Measurements from ENCODE around the gene CETN3.
A peak's percentile ranks its signal among the peaks of the same experiment; 100 is the strongest.

Gene CETN3

GRCh38 chr5:90409318-90410177 is at the start of gene CETN3:
CETN3 (minus strand) TSS chr5:90409756; CDS start chr5:90409661, 95 bp downstream.
- H3K4me3 ChIP-seq (replicated peaks in 1 of 2; ENCODE audit: low read depth in 2 of 2, low read length in 2 of 2): peak within 1 kb of the TSS; percentile 86 to 95
- TF ChIP-seq CTCF (IDR thresholded peaks at IDR 0.05; ENCODE audit: low read depth, low read length): no peak
- peak; percentile 98 for DNase-seq (ENCODE audit: low read depth in 2 of 2)

- no peak overlapping the region for H3K4me3 ChIP-seq (replicated peaks in 1 of 2; ENCODE audit: low read depth in 2 of 2, low read length in 2 of 2)
- DNase-seq (ENCODE audit: low read depth in 2 of 2): peak; percentile 58 to 72
- TF ChIP-seq CTCF (IDR thresholded peaks at IDR 0.05; ENCODE audit: low read depth, low read length): no peak
Observed at GRCh38 chr5:90446961-90447360, 37.4 kb upstream of the CETN3 start.

- no peak overlapping the region for H3K4me3 ChIP-seq (replicated peaks in 1 of 2; ENCODE audit: low read depth in 2 of 2, low read length in 2 of 2)
- DNase-seq (ENCODE audit: low read depth in 2 of 2): no peak
- no peak for TF ChIP-seq CTCF (IDR thresholded peaks at IDR 0.05; ENCODE audit: low read depth, low read length)
Observed at GRCh38 chr5:90440644-90441043, 31.1 kb upstream of the CETN3 start.

GRCh38 chr5:90438100-90438499 is 28.5 kb upstream of the CETN3 start:
- peak in 1 of 2 donors; percentile 41 for DNase-seq (ENCODE audit: low read depth in 2 of 2)
- no peak for TF ChIP-seq CTCF (IDR thresholded peaks at IDR 0.05; ENCODE audit: low read depth, low read length)
- no peak overlapping the region for H3K4me3 ChIP-seq (replicated peaks in 1 of 2; ENCODE audit: low read depth in 2 of 2, low read length in 2 of 2)

GRCh38 chr5:90437663-90438062 is 28.1 kb upstream of the CETN3 start:
- no peak overlapping the region for H3K4me3 ChIP-seq (replicated peaks in 1 of 2; ENCODE audit: low read depth in 2 of 2, low read length in 2 of 2)
- DNase-seq (ENCODE audit: low read depth in 2 of 2): no peak
- TF ChIP-seq CTCF (IDR thresholded peaks at IDR 0.05; ENCODE audit: low read depth, low read length): no peak

GRCh38 chr5:90434116-90434714 is 24.7 kb upstream of the CETN3 start:
- no peak overlapping the region for H3K4me3 ChIP-seq (replicated peaks in 1 of 2; ENCODE audit: low read depth in 2 of 2, low read length in 2 of 2)
- peak; percentile 61 to 62 for DNase-seq (ENCODE audit: low read depth in 2 of 2)
- TF ChIP-seq CTCF (IDR thresholded peaks at IDR 0.05; ENCODE audit: low read depth, low read length): peak; percentile 71
